ENCODE results near the gene NAGLU.
A peak's percentile ranks its signal among the peaks of the same experiment; 100 is the strongest.

NAGLU gene

DNA sequence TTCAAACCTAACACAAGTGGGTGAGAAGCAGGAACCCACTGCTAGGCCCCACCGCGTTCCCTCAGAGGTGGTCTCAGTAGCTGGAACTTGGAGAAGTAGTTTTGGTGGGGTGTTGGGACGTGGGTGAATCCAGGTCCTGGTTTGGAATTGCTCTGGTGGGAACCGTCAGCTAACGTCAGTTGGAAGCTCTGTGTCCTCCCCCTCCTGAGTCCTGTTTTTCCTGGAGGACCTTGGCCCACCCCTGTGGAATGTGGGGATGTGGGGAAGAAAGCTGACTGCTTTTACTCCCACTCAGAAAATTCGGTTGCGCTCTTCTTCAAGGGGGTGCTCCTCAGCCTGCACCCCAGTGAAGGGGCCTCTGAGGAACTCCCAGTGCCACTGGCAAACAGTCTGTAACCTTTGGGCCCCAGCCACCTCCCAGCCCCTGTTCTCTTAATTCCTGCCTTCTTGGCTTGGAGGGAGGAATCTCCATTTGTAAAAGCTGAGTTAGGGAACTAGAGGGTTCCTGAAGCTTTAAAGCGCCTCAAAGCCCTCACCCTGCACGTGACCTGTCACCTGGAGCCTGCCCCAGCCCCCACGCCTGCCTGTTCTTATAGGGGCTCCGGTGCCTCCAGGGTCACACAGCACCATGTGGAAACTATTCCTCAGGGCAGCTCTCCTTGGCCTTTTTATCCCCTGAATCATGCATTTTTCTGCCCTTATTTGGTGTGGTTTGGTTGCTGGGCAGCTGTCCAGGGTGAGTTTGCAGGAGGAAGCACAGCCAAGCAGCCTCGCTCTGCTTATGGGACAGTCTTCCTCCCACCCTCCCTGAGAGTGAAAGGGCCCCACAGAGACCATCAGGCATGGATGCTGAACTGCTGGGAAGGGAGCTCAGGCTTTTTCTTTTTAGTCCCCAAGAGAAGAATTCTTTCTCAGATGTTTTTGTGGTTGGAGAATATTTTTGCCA, 16.2 kb upstream of the NAGLU start:
- Histone ChIP-seq H3K9me3 (ENCODE audit: severe bottlenecking) (no peaks in the 10 kb centered on the region), H3K27ac (ENCODE audit: poor library complexity, severe bottlenecking) (peak overlapping the region; percentile 97), H3K36me3 (ENCODE audit: low read depth) (0 out of 2 replicates have a peak, but pooled peaks cover 3% of the 10 kb centered on the region), H3K27me3 (ENCODE audit: insufficient read depth, poor library complexity, severe bottlenecking) (no peaks in the 10 kb centered on the region), H3K4me1 (ENCODE audit: insufficient read depth, poor library complexity, severe bottlenecking) (peaks cover 45% of the 10 kb centered on the region), H3K4me3 (ENCODE audit: severe bottlenecking) (no peak overlapping the region)
- TF ChIP-seq, protein P1, sequence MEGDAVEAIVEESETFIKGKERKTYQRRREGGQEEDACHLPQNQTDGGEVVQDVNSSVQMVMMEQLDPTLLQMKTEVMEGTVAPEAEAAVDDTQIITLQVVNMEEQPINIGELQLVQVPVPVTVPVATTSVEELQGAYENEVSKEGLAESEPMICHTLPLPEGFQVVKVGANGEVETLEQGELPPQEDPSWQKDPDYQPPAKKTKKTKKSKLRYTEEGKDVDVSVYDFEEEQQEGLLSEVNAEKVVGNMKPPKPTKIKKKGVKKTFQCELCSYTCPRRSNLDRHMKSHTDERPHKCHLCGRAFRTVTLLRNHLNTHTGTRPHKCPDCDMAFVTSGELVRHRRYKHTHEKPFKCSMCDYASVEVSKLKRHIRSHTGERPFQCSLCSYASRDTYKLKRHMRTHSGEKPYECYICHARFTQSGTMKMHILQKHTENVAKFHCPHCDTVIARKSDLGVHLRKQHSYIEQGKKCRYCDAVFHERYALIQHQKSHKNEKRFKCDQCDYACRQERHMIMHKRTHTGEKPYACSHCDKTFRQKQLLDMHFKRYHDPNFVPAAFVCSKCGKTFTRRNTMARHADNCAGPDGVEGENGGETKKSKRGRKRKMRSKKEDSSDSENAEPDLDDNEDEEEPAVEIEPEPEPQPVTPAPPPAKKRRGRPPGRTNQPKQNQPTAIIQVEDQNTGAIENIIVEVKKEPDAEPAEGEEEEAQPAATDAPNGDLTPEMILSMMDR (IDR thresholded peaks at IDR 0.05; ENCODE audit: poor library complexity, severe bottlenecking), result no peak
- peak; percentile 71 for ATAC-seq (ENCODE audit: low read depth)
- DNase-seq (ENCODE audit: low spot score), result peak; percentile 91

DNA sequence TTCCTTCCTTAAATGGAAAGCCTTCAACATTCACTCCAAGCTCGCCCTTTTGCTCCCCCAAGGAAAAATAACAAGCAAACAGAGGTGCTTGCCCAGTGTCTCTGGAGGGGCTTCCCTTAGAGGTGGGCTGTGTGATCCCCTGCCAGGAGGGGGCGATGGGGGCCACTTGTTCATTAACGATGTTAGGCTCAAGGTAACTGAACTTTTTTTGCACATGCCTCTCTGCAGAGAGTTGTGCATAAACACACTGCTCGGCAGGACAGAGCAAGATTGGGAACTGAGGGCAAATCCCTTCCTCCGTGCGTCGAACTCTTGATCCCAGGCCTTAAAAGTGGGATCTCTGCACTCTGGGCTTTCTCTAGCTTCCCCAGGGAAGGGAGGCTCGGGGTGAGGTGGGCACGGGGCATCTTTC, 15.5 kb upstream of the NAGLU start:
- H3K9me3 ChIP-seq (ENCODE audit: severe bottlenecking), result no peaks in the 10 kb centered on the region
- peaks cover 53% of the 10 kb centered on the region for H3K4me1 ChIP-seq (ENCODE audit: insufficient read depth, poor library complexity, severe bottlenecking)
- no peak for ATAC-seq (ENCODE audit: low read depth)
- no peaks in the 10 kb centered on the region for H3K27me3 ChIP-seq (ENCODE audit: insufficient read depth, poor library complexity, severe bottlenecking)
- H3K27ac ChIP-seq (ENCODE audit: poor library complexity, severe bottlenecking), result peak overlapping the region; percentile 97
- no peak for DNase-seq (ENCODE audit: low spot score)
- H3K4me3 ChIP-seq (ENCODE audit: severe bottlenecking), result no peak overlapping the region
- 0 out of 2 replicates have a peak, but pooled peaks cover 3% of the 10 kb centered on the region for H3K36me3 ChIP-seq (ENCODE audit: low read depth)
- TF ChIP-seq, protein P1 (IDR thresholded peaks at IDR 0.05; ENCODE audit: poor library complexity, severe bottlenecking), result peak; percentile 17

DNA sequence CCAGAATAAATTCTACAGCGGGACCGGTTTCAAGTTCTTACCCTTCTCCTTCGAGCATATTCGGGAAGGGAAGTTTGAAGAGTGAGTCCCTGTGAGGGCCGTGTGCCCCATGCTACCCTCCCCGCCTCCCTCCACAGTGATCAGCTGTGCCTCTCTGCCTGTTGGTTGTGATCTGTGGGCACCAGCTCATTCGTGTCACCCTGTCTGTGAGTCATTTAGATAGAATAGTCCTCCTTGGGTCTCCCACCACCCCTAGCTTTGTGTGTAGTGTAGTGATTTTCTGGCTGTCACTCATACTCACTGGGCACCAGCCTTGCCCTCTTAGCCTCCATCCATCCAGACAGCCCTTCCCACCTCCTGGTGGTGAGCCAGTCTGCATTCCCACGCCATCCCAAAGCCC, 15.0 kb upstream of the NAGLU start:
- TF ChIP-seq, protein P1 (IDR thresholded peaks at IDR 0.05; ENCODE audit: poor library complexity, severe bottlenecking), result no peak
- H3K27ac ChIP-seq (ENCODE audit: poor library complexity, severe bottlenecking), result peak overlapping the region; percentile 97
- peaks cover 58% of the 10 kb centered on the region for H3K4me1 ChIP-seq (ENCODE audit: insufficient read depth, poor library complexity, severe bottlenecking)
- H3K27me3 ChIP-seq (ENCODE audit: insufficient read depth, poor library complexity, severe bottlenecking), result no peaks in the 10 kb centered on the region
- ATAC-seq (ENCODE audit: low read depth), result no peak
- no peak overlapping the region for H3K4me3 ChIP-seq (ENCODE audit: severe bottlenecking)
- H3K9me3 ChIP-seq (ENCODE audit: severe bottlenecking), result no peaks in the 10 kb centered on the region
- no peak for DNase-seq (ENCODE audit: low spot score)
- H3K36me3 ChIP-seq (ENCODE audit: low read depth), result 0 out of 2 replicates have a peak, but pooled peaks cover 3% of the 10 kb centered on the region

DNA sequence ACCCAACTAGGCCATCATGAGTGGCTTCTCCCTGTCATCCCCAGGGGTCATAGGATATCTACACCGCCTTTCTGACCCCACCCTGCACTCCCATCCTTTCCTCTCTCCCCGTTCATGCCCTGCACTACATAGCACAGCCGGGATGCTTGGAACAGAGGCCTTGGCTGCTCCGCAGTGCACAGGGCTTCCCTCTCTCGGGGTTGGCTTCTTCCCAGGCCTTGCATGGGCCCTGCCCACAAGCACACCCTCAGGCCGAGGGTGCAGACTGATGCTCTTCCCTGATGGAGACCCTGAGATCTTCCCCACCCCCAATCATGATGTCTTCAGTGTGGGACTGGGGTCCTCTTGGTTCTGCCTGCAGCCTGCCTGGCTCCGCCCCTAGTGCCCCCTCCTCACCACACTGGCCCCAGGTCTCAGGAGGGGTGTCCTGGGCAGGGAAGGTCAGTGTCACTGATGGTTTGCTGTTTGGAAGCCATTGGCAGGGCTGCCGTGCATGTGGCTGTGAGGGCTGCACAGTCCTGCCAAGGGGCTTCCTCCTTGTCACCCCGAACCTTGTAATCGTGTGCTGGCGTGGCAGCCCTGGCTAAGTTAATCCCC, 14.3 kb upstream of the NAGLU start:
- ATAC-seq (ENCODE audit: low read depth), result no peak
- H3K27ac ChIP-seq (ENCODE audit: poor library complexity, severe bottlenecking), result peak overlapping the region; percentile 97
- H3K4me3 ChIP-seq (ENCODE audit: severe bottlenecking), result no peak overlapping the region
- no peaks in the 10 kb centered on the region for H3K27me3 ChIP-seq (ENCODE audit: insufficient read depth, poor library complexity, severe bottlenecking)
- 0 out of 2 replicates have a peak, but pooled peaks cover 3% of the 10 kb centered on the region for H3K36me3 ChIP-seq (ENCODE audit: low read depth)
- no peak for DNase-seq (ENCODE audit: low spot score)
- H3K9me3 ChIP-seq (ENCODE audit: severe bottlenecking), result no peaks in the 10 kb centered on the region
- TF ChIP-seq, protein P1 (IDR thresholded peaks at IDR 0.05; ENCODE audit: poor library complexity, severe bottlenecking), result no peak
- peaks cover 59% of the 10 kb centered on the region for H3K4me1 ChIP-seq (ENCODE audit: insufficient read depth, poor library complexity, severe bottlenecking)
